Bronchial epithelial cell (primary cell): ENCODE measurements around the gene PHF24. TPM values are rescaled to one million over a fixed set of nuclear protein-coding genes. Genes with fewer than 3 reads are reported as not detected.
"Not testable (repeated sequence)": the region's sequence is repeated elsewhere in the genome, so short reads cannot be mapped to it uniquely, and the experiment has no call there.

Experiments used
- DNase-seq: peaks from one replicate; pipeline ENCODE4 v3.0.0-alpha.2; 2010; ENCODE audit warnings: low read depth
- FAIRE-seq: peaks from 2 replicates; lab custom pipeline; 2011; peaks lifted over from hg19 to GRCh38; lab: Jason Lieb, UNC
- H3K27me3 ChIP-seq: 2 replicates; pipeline ENCODE4 v1.5.1; 2011; ENCODE audit warnings: low read length; ENCODE audit not compliant: control insufficient read depth, insufficient read depth
- H3K36me3 ChIP-seq: 2 replicates; pipeline ENCODE4 v1.5.1; 2011; ENCODE audit warnings: low read length; ENCODE audit not compliant: control insufficient read depth, insufficient read depth
- H3K4me3 ChIP-seq: 2 replicates; pipeline ENCODE4 v1.5.1; 2011; ENCODE audit warnings: mild to moderate bottlenecking, low read depth, low read length, control low read depth
- CTCF ChIP-seq: IDR thresholded peaks from 2 replicates; pipeline ENCODE4 v1.5.1; 2011; ENCODE audit warnings: mild to moderate bottlenecking, moderate library complexity, low read length, control low read depth, inconsistent platforms; ENCODE audit not compliant: insufficient read depth, severe bottlenecking
- total RNA-seq: library from RNA; depleted of rRNA; stranded (reverse); fragments of >200 nt; gene quantifications from 2 replicates; pipeline ENCODE4 v1.2.1, GENCODE V29; 2014

The PHF24 gene
- 0.13 and 0.26 TPM in 2 replicates for total RNA-seq

- peak; percentile 7 for TF ChIP-seq CTCF
- Histone ChIP-seq H3K36me3 (no peaks in the 10 kb centered on the region), H3K27me3 (peaks cover 18% of the 10 kb centered on the region), H3K4me3 (peak within 1 kb of the TSS; percentile 22)
- DNase-seq (no peak), FAIRE-seq (no peak)
Measured at GRCh38 chr9:34957492-34958410, at the start of gene PHF24. PHF24 (plus strand) TSS chr9:34958285; CDS start chr9:34971299, 13,014 bp downstream.

- peak; percentile 93 for FAIRE-seq
- DNase-seq, result no peak
- no peak for TF ChIP-seq CTCF
- no peak overlapping the region for H3K4me3 ChIP-seq
- H3K36me3 ChIP-seq, result no peaks in the 10 kb centered on the region
- H3K27me3 ChIP-seq, result peaks cover 2% of the 10 kb centered on the region
Measured at GRCh38 chr9:34927061-34927460, 31.0 kb upstream of the PHF24 start.

GRCh38 chr9:34928921-34929320 is 29.2 kb upstream of the PHF24 start:
- peaks cover 2% of the 10 kb centered on the region for H3K27me3 ChIP-seq
- no peaks in the 10 kb centered on the region for H3K36me3 ChIP-seq
- FAIRE-seq (no peak), DNase-seq (no peak)
- no peak overlapping the region for H3K4me3 ChIP-seq
- TF ChIP-seq CTCF, result no peak

- DNase-seq, result peak; percentile 29
- FAIRE-seq, result no peak
Measured at GRCh38 chr9:34929506-34930102, 28.5 kb upstream of the PHF24 start.

GRCh38 chr9:34939989-34940388 is 18.1 kb upstream of the PHF24 start:
- H3K27me3 ChIP-seq, DNase-seq, H3K36me3 ChIP-seq, FAIRE-seq, H3K4me3 ChIP-seq: not testable (repeated sequence)

More at GRCh38 chr9:34929506-34930102, 28.5 kb upstream of the PHF24 start:
- TF ChIP-seq CTCF, result peak; percentile 78
- H3K27me3 ChIP-seq, result peaks cover 2% of the 10 kb centered on the region
- no peaks in the 10 kb centered on the region for H3K36me3 ChIP-seq
- H3K4me3 ChIP-seq, result no peak overlapping the region

GRCh38 chr9:34948451-34948850 is 9.6 kb upstream of the PHF24 start:
- FAIRE-seq (no peak), DNase-seq (no peak)
- TF ChIP-seq CTCF, result no peak
- no peaks in the 10 kb centered on the region for H3K36me3 ChIP-seq
- peaks cover 2% of the 10 kb centered on the region for H3K27me3 ChIP-seq
- no peak overlapping the region for H3K4me3 ChIP-seq
